ENCODE results near the gene DIPK2B.

- no peak for TF ChIP-seq POLR2A (IDR thresholded peaks at IDR 0.05)
- no peak for TF ChIP-seq CTCF (IDR thresholded peaks at IDR 0.05)
These were observed 27.8 kb downstream of the DIPK2B start for GRCh38 chrX:45172890-45173289.

All from transverse colon (tissue), 3 donors.